GM18907 (cell line): ENCODE measurements around the gene RPL15.
"Not testable (repeated sequence)": the region's sequence is repeated elsewhere in the genome, so short reads cannot be mapped to it uniquely, and the experiment has no call there.

Source experiments
- ATAC-seq: cut with Tn5 transposase; IDR thresholded peaks from one replicate; pipeline ENCODE4 v1.9.1; 2021; ENCODE audit warnings: mild to moderate bottlenecking, moderate library complexity; ENCODE audit not compliant: unreplicated experiment

The RPL15 gene

DNA sequence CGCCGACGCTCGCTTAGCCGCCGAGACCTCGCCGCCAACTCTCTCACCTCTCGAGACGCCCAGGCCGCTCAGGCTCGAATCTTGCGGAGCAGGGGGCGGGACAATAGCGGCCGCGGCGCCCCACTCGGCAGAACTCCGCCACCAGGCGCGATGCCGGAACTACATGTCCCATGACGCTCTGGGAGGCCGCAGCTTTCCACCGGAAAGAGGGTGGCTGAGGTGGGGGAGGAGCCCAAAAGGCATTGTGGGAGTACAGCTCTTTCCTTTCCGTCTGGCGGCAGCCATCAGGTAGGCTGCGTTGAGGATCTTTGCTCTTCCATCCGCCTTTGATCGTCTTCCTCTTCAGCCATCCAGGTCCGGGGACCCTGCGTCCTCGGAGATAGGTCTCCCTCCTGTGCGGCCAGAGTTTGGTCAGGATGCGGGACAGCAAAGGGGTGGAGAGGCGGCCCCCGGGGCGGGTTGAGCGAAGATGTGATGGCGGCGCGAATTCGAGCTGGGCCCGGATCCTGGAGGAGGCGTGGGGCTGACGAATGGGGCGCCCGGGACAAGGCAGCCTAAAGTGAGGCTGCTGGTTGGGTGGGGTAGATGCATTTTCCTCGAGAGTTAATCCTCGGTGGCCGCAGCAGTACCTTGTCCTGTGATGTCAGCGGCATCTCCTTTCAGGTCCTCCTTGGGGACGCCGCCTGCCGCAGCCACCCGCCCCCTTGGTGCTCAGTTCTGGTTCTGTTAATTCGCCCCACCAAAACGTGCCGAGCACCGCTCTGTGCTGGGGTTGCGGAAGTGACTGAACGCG is at the start of gene RPL15, which contains the start of gene NKIRAS1:
RPL15 (plus strand) TSS at position 247 of the 793 bp plus-strand sequence. CDS start 728 bp downstream, outside the sequence.
NKIRAS1 (minus strand) TSS at position 105 of the 793 bp plus-strand sequence. CDS start 6,086 bp downstream, outside the sequence.
- peak; percentile 96 for ATAC-seq

DNA sequence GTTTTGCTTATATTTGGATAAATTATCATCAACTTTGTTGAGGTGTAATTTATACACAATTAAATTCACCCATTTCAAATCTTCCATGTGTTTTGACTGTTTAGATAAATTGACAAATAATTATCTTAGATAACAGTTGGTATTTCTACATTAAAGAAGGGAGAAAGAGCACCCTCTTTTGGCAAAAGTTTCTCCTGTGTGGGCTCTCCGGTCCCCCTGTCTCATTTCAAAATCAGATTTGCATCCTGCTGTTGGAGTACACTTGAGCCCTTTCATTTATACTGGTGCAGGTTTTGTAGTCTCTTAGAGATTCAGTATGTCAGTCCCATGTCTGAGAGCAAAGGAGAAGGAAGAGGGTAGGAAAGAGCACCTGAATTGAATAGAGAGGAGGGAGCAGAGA is 49.5 kb upstream of the RPL15 start:
- no peak for ATAC-seq

DNA sequence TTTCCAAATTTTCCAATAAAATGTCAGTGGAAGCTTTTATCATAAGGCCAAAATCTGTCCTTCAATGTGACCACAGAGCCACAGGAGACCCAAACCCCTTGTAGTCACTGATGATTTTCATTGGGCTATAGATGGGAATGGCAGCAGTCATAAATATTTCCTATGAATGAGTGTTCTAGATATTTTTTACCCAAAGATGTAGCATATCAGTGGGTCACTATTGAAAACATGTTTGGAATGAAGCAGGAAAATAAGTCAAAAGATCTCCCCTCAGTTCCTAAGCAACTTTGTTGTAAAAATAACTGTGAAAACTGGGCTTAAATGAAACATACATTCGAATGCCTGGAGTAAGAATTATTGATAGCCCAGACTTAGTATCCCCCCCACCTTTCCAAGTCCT is 49.1 kb upstream of the RPL15 start:
- ATAC-seq: no peak

DNA sequence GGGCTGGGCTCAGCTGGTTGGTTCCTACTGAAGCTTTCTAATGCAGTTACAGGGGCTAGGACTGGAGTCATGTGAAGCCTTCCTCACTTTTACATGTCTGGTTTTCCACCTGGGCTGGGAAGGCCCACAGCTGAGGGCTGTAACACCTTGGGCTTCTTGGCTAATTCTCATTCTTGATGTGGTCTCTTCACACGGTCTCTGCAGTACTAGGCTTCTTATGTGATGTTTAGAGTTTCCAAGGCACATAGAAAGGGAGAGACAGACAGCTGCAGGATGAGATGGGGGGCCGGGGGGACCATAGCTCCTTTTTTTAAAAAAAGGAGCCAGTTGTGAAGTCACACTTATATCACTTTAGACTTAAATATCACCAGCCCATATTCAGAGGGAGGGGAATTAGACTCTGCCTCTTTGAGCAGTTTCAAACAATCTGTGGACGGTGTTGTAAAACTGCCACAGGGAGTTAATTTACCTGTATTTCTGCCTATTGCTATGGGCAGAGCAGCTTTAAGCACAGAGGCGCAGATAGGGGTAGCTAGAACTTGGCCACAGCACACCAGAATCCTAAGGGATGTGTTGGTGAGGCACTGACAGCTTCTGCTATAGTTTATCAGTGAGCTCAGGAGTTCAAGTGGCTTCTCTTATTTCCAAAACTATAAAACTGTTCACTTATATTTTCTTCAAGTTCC is 46.8 kb upstream of the RPL15 start:
- no peak for ATAC-seq

DNA sequence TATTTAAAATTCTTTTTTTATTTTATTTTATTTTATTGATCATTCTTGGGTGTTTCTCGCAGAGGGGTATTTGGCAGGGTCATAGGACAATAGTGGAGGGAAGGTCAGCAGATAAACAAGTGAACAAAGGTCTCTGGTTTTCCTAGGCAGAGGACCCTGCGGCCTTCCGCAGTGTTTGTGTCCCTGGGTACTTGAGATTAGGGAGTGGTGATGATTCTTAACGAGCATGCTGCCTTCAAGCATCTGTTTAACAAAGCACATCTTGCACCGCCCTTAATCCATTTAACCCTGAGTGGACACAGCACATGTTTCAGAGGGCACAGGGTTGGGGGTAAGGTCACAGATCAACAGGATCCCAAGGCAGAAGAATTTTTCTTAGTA is 46.3 kb upstream of the RPL15 start:
- not testable (repeated sequence) for ATAC-seq

DNA sequence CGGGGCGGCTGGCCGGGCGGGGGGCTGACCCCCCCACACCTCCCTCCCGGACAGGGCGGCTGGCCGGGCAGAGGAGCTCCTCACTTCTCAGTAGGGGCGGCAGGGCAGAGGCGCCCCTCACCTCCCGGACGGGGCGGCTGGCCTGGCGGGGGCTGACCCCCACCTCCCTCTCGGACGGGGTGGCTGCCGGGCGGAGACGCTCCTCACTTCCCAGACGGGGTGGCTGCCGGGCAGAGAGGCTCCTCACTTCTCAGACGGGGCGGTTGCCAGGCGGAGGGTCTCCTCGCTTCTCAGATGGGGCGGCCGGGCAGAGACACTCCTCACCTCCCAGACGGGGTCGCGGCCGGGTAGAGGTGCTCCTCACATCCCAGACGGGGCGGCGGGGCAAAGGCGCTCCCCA is 45.6 kb upstream of the RPL15 start:
- not testable (repeated sequence) for ATAC-seq

DNA sequence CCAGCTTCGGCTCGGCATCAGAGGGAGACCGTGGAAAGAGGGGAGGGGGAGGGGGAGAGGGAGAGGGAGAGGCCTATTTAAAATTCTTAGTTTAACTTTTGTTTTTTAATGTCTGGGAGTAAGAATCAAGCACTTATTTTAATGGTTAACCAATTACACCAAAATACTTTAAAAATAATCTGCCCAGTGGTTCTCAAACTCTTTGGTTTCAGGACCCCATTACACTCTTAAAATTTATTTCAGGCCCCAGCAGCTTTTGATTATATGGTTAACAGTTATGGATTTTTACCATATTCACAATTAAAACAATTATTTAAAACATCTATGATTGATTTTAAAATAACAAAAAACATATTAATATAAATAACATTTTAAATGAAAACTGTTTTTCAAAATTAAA is 44.6 kb upstream of the RPL15 start:
- ATAC-seq: no peak

DNA sequence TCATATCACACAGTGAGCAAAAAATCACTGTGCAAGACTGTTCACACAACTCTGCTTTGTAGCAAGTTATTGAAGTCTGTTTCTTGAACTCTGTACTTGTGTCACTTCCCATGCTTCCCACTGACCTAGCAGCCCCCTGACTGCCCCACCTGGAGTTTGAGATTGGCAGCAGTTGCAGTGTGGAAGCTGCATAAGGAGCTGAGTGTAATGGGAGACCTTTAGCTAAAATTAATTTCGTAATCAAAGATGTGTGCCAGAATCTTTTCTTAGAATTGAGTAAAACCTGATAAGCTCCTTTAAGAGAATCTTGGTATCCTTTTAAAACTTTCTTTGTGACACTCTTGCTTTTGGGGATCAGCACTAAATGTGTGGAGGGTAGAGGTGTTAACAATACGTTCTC is 43.0 kb upstream of the RPL15 start:
- ATAC-seq: no peak

DNA sequence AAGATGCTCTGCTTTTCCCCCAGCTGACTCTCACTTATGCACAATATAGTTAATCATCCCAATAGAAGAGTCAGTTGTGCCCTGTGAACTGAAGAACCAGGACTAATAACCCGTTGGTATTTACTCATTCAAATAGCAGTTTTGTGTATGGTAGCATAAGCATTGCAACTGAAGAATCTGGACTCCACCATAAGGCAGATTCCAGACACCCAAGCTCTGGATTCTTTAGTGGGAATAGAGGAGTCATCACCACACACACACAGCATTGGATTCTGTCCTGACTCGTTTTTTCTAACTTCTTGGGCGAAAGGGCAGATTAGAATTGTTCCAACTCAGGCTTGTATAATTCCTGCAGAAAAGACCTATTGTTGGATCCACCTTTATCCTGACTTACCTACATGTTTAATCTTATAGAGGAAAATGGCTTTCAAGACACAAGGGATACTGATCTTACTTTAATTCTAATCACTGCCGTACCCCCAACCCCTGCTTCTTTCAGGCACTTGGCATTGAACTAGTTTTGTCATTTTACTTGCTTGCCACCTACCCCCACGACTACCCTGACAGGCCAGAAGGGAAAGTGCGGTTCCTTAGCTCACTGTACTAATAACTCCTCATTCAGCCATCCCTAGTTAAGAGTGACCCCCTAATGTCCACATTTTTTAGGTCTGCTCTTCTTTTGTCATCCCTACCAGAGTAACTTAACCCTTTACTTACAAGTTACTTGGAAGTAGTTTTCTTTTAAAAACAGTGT is 42.4 kb upstream of the RPL15 start:
- ATAC-seq: no peak

DNA sequence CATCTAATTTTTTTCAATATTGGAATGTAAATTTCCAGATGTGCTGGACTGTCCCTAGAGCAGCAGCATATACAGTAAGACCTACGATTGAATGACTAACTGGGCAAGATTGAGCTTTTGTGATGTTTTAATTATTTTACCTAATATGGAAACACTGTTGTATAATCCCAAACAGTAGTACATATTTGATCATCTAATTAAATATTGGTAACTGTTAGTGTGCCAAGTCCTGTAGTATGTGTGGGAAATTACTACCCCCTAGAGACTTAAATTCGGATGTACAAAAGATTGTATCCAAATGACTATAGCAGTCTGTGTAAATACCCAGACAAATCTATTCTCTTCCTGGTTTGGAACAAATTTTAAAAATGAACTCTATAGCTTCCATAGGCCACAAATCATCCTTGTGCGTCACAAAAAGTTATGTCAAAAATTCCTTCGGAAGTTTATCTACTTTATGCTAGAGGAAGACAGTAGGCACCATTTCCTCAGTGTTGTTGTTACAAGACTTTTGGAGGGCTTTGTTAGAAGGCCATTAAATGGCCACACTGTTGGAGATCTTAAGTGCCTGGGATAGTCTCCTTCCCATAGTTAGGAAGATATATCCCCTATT is 41.7 kb upstream of the RPL15 start:
- ATAC-seq: no peak

DNA sequence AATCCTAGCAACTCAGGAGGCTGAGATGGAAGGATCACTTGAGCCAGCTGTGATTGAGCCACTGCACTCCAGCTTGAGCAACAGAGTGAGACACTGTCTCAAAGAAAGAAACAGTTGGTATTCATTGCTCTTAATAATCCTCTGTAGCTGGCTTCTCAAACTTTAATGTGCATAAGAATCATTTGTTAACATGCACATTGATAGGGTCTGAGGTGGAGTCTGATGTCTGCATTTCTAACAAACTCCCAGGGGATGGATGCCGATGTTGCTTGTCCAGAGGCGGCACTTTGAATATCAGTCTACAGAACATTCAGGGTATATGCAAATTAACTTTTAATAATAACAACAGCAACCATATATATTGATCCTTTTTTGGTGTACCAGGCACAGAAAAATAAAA is 40.0 kb upstream of the RPL15 start:
- ATAC-seq: no peak

DNA sequence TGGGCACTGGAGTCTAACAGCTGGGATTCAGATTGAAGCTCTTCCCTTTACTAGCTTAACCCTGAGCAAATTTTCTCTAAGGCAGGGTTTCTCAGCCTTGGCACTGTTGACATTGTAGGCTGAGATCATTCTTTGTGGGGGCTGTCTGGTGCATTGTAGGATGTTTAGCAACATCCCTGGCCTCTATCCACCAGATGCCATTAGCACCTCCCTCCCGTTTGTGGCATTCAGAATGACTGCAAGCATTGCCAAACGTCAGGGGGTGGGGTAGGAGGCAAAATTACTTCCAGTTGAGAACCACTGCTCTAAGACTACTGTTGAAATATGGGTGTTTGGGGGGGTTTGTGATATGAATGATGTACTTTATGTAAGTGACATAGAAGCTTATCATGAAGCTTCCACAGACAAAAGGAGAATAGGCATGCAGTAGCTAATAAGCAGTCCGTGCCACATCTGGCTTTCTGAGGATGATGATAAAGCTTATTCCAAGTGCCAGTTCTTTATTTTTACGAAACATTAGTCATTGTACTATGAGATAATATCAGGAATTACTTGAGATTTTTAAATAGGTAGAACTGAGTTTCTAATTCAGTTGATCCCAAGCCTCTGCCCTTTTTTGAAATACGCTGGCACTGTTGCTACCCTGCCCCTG is 39.5 kb upstream of the RPL15 start:
- no peak for ATAC-seq

DNA sequence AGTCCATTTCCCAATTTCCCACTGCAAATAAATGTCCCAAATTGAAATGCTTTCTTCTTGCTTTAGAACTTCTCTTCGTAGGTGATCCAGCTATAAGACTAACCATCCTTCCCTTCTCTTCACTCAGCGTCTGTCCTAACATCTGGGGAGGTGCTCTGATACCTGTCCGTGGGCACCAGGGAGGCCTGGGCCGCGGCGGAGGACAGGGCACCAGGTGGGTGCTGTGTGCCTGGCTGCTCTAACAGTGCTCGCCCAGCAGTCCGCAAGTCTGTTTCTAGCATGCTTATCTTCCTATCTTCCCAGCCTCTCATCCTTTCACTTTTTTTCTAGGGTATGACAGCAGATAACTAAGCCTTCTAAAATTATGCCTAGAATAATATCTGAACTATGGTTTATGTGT is 37.4 kb upstream of the RPL15 start:
- ATAC-seq: no peak

DNA sequence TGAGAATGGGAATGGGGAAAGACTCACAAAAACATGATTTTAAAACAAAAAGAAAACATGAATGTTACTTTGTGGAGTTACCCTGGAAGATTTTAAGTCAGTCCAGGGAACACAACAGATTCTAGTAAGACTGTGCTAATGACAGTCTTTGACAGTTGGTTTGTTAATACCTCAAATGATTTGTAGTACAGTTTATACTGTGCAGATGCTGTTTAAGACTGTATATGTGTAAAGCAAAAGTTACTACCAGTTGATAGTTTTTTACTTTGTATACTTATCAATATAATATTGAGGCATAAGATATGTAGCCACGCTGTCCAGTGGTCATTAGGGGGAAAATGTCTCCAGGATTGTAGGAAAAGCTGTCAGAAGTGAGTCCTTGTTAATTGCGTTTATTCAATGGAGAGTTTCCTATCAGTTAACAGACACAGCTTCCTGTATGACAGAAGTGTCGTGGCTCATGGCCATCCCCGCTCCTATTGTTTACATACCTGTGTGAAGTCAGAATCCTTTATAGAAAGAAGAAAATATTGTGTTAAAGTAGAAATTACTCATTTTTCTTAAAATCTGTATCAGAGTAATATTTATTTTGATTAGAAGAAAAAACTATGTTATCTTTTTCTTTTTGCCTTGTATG is 36.1 kb upstream of the RPL15 start:
- no peak for ATAC-seq

DNA sequence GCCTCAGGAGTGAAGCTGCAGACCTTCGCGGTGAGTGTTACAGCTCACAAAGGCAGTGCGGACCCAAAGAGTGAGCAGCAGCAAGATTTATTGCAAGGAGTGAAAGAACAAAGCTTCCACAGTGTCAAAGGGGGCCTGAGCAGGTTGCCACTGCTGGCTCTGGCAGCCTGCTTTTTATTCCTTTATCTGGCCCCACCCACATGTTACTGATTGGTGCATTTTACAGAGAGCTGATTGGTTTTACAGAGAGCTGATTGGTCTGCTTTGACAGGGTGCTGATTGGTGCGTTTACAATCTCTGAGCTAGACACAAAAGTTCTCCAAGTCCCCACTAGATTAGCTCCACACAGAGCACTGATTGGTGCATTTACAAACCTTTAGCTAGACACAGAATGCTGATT is 34.9 kb upstream of the RPL15 start:
- not testable (repeated sequence) for ATAC-seq

DNA sequence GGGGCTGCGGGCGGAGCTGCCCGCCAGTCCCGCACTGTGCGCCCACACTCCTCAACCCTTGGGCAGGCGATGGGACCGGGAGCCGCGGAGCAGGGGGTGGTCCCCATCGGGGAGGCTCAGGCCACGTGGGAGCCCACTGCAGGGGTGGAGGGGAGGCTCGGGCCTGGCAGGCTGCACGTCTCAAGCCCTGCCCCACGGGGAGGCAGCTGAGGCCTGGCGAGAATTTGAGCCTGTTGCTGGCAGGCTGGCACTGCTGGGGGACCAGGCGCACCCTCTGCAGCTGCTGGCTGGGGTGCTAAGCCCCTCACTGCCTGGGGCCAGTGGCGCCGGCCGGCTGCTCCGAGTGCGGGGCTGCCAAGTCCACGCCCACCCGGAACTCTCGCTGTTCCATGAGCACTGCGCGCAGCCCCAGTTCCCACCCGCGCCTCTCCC is 34.4 kb upstream of the RPL15 start:
- ATAC-seq: no peak

DNA sequence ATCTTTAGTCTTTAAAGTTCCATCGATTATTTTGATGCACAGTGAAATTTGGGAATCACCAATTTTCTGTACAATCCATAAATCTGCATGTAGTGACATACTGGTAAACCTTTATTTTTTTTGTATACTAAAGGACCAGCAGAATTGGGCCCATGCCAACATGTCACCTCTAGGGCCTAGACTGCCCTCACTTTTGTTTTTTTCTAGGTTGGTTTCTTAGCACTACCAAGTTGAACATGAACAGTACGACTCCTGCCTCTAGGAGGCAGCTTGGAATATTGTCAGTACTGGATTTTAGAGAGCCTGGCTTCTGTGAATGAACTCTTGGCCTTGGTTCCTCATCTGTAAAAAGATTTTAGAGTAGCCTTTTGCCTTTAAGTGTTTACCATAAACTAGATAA is 32.5 kb upstream of the RPL15 start:
- ATAC-seq: no peak

DNA sequence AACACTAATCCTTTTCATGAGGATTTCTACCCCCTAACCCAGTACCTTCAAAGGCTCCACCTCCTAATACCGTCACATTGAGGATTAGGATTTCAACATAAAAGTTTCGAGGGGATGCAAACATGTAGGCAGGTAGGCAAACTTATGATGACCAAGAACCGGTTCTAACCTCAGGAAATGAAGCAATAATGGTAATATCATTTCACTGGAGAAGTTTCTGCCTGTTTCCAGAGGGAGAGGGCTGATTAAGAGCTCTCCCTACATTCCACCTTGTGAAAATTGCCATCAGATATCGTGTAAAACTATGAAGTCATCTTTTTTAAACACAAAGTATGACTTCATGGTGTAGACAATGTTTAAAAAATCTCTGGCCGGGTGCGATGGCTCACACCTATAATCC is 31.7 kb upstream of the RPL15 start:
- no peak for ATAC-seq

DNA sequence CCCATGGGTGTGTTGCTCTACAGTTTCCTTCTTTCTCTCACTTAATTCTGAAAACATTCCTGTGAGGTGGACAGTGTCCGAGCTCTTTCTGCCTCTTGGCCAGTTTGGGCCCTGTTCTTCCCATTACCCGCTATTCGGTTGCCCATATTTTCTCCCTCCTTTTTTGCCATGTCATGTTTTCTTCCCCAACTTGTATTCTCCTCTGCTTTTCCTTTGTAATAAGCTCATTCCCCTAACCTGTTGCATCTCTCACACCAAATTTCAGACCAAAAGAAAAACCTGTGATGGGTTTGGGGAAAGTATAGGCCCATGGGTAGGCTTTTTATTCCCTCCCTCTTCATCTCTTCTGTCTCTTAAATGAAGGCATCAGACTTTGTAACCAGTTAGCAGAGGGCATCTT is 30.6 kb upstream of the RPL15 start:
- no peak for ATAC-seq

DNA sequence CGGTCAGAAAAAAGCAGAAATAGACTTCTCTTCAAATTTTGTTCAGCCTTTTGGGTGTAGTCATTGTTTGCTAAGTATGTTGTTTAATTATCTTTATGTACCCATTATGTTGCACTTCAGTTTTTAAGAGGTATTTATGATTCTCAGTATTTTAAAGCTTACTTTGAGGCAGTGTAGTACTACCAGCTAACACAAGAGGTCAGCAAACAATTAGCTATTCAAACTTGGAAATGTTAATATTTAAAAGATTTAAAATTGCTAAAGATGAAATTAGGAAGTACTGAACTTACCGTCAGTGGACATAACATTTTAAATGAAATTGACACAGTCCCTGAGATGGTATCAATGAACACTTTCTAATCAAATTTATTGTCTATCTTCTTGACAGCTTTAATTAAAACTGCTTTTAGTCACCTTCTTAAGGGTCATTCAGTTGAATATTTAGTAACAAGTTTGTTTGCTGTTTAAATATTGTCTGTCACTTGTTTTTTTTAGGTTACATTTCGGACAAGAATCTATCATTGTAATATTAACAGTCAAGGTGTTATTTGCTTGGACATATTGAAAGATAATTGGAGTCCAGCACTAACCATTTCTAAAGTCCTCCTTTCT is 28.2 kb upstream of the RPL15 start:
- ATAC-seq: peak; percentile 54
